Measurements from ENCODE around the gene MICAL2.

MICAL2 gene

DNA sequence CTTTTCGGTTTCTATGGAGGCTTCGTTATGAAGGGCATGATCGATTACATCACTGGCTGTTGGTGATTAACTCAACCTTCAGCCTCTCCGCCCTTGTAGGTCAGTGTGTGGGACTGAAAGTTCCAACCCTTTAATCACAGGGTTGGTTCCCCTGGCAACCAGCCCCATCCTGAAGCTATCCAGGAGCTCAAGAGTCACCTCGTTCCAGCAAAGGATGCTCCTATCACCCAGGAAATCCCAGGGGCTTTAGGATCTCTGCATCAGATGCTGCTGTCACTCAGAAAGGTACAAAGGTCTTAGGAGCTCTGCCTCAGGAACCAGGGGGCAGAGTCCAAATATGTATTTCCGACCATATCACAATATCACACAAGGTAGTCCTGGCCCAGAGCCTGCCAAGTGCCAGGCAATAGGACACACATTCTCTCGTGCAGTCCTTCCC lies 143.5 kb downstream of the MICAL2 start:
- no peak for DNase-seq

DNA sequence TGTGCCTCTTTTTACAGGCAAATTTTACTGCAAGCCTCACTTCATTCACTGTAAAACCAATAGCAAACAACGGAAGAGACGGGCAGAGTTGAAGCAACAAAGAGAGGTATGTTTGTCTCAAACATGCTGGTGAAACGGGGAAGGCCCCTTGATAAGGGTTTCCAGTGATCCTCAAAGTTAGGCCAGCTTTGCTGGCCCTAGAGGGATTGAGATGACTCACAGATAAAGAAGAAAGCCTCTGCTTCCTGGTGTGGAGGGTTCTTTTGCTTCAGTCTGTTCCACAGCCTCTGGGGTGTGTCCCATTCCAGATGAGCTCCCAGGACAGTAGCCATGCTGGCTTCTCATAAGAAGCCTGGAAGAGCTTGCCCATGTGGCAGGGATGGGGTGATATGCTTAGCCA lies 148.1 kb downstream of the MICAL2 start:
- no peak for DNase-seq

DNA sequence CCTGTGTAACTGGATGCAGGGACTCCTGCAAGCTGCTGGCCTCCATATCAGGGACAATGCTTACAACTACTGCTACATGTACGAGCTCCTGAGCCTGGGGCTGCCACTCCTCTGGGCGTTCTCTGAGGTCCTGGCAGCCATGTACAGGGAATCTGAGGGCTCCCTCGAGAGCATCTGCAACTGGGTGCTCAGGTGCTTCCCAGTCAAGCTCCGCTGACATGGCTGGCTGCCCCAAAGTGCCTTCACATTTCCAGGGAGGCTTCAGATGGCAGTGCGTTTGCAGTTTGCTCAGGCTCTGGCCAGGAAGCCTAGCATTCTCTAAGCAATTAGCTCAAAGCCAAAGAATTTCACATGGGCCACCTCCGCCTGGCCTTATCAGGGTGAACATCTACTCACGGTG lies 149.6 kb downstream of the MICAL2 start:
- no peak for DNase-seq

DNA sequence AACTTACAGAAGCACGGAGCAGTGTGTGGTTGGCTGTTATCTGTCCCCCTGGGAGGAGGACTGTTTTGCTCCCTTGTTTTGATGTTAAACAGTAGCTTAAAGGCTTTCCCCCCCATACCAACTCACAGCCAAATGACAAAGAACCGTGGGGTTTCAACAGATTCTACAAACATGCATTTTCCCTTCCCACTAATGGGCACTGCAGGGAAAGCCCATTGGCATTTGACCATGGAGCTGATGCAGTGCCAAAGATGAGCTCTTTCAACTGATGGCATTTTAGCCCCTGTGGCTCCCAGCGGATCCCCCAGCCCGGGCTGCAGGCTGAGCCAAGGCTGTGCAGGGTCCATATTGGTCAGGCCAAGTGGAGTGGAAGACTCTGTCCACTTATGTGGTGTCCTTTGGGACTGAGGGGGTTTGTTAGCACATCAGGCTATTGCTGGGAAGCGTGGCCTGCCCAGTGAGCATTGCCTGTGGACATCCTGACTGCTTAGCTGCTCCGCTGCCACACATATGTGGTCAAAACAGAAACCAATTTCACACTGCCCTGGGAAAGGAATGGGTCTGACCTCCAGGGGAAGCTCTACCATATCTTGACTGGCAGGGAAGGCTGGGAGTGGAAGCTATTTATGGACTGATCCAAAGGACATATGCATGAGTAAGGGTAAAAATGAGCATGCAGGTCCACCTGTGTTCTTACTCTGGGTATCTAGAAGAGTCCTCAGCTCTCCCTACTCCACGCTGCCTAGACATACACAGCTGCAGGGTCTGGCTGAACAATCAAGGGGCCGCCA lies 150.5 kb downstream of the MICAL2 start:
- DNase-seq: no peak

DNA sequence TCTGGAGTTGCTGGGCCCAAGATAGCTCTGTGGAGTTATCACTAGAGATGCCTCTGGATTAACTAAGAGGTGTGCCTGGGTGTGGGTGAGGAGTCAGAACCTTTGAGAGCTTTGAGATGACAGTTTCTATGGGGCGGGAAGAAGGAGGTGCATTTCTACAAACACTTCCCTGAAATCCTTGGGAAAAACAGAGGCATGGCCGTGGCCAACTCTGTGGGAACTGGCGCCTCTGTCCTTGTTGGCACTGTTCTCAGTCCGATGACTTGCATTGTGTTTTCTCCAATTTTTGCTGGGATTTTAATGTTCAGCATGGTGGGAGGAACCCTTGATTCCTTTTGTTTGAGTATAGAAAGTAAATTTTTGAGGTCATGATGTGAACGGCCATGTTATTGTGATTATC lies 151.2 kb downstream of the MICAL2 start:
- DNase-seq: no peak

DNA sequence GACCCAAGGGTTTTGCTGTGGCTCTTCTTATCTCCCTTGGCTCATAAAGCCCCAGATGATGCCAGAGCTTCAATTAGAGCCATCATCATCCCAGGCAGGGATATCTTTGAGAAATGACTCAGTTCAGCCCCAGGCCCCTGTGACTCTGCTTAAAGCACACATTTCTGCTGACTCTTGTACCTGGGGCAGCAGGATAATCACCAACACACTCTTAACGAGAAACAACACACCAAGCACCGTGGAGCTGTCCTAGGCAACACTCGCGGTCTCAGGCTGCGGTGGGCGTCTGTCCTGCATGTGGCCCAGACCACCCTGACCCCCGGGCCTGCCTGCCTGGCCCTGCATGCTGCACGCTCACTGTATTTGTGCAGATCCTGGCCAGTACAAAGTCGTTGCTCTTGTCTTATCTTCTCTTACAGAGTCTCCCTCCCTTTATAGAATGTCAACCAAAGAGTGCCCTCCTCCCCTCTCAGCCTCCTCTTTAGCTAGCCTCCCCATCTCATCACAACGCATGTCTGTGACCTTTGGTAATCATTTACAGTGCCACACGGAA lies 152.8 kb downstream of the MICAL2 start:
- no peak for DNase-seq

DNA sequence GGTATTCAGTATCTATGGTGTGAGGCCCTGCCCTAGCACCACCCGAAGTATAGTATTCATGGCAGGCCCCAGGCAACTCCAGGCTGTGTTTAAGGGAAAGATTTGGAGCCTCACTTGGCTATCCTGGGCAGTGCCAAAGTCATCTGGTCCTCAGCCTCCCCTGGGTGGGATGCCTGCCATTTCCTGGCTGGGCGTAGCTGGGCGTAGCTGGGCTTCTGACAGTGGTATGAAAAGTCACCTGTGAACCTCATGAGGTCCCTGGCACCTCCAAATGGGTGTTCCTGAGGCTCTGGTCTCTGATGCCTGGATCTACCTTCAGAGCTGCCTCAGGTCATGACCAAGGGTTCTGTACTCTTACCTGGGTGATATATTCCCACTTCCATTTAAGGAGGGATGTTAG lies 154.0 kb downstream of the MICAL2 start:
- no peak for DNase-seq

DNA sequence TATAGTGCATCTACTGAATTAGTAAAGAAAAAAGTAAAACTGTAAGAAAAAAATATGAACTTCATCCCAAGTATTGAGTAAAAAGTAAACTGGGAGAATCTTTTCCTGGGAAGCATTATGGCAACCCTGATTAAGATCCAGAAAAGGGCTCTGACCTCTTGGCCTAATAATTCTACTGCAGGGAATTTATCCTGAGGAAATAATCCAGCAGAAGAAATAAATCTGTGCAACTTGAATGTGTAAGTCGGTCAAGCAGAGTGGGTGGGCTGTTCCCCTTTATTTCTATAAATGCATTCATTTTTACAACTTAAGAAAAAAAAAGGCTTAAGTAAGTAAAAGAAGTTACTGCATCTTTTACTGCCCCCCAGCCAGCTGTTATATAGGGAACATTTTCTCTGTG lies 155.7 kb downstream of the MICAL2 start:
- no peak for DNase-seq

DNA sequence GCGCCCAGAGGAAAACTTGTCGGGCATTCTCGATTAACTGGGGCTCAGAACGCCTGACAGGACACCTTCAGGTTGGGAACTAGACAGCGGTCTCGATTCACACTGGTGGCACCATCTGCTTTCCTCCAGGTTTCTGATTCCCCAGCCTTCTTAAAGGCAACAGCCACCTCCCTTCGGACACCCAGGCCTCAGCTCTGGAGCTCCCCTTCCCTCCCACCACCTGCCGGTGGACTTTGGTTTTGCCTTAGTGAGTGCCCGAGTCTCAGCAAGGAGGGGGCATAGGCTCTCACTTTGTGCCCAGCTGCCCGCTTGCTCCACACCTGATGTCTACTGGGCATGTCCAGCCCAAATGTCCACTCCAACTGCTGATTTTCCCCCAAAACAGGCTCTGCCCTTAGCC lies 156.6 kb downstream of the MICAL2 start:
- DNase-seq: no peak

DNA sequence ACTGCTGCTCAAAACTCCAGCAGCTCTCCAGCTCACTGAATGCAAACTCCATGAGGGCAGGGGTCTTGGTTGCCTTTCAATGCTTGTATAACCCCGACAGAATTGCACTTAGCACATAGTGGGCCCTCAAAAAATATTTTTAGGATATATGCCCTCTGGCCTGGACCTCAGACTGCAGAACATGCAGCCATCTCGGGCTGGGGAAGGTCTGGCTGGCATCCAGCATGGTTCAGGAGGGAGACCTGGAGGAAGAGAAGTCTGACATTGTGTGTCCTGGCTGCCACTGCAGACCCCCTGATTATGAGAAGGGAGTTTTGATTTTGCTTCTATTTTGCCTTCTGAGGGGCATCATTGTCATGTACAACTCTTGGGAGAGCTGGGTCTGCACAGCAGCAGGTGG lies 157.5 kb downstream of the MICAL2 start:
- no peak for DNase-seq

DNA sequence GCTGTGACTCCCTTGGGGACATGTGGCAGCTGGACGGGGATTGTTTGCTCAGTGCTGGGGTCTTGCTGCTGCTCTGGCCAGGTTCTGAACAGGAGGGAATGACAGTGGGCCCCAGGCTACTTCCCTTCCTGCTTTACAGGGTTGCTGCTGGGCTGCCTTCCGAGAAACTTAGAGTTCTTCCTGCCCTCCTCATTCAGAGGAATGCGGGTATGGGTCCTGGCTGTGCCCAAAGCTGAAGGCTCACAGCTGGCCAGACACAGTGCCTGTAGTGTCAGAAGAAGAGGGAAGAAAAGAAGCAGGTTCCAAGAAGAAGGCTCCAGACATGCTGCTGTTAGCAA lies 158.7 kb downstream of the MICAL2 start:
- DNase-seq: no peak

DNA sequence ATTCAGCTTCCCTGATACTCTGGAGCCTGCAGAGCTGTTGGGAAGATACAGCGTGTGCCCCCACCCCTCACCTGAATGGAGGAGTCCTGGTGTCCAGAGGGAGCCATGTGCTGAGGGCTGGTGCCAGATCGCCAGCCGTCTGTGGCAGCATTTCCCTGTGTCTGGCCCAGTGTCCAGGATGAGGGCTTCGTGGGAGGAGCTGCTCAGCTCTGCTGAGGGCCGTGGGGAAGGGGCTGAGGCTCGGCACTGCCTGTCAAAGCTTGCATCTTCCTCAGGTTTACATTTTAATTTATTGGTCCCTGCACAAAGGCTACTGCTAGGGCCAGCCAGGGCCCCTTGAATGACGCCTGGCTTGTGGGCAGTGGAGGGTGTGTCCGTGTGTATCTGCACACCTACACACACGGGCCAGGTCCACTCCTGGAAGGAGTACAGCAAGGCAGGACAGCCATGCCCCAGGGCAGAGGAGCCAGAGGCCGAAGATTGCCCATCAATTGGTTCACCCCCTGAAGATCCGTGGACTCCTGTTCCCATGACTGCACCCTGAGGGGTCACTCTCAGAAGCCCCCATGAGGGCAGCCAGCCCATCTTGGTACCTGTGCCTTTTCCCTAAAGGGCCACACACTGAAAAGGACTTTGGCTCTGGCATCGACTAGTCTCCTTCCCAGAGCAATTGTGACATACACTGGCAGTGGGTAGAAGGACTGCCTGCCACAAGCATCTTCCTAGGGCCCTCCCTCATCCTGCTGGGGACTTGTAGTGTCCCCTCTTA lies 159.2 kb downstream of the MICAL2 start:
- DNase-seq: no peak

DNA sequence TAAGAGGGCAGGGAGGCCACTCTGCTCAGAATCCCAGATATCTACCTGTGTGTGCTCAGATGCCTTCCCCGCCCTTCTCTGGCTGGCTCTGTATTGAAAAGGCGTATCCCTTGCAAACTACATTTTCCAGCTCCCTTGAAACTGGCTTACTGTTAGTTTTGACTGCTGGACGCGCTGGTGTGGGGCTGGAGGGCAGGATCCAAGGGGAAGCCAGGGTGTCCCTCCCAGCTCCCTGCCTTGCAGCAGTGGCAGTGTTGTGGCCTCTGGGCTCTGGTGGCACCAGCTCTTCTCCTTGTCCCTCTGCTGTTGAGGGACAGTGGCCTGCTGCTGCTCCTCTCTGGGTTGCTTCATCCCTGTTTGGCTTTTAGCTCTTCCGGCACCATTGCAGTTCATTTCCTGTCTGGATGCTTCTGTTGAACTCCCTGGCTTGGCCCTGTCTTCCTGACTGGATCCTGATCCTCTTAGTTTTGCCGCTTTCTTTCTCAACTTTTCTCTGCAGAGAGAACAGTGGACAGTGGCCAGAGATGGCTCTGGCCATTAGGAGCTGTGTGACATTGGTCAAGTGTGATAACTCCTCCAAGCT lies 159.9 kb downstream of the MICAL2 start:
- no peak for DNase-seq

DNA sequence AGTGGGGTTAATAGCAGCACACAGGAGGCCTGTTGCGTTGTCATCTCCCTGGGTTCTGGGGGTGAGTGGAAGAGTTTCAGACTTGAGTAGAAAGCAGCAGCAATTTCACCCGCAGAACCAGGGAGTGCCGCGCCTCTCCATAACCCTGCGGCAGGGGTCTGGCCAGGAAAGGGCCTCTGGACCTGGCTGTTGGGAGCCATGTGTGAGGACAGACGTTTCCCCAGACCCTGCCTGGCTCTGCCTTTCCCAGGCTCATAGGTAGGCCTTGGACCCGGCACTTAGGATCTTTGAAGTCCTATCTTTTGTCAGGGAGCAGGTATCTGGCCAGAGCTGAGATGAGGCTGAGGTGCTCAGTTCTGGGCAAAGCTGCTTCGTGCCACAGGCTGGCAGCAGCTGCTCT lies 160.4 kb downstream of the MICAL2 start:
- DNase-seq: no peak

DNA sequence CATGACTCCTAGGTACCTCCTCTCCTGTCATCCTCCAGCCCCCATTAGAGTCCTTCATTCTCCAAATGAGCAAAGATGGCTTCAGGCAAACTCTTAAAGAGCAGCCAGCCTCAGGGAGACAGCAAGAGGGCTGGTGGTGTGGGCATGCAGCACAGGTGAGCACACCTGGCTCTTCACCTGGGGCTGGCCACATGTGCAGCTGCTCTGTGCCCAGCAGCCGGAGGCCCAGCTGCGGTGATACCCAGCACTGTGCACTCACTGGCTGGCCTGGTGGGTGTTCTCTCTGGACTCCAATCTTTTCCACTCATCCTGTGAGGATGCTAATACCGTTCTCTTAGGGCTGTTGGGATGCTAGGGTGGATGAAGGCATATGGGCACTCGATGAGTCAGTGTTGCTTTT lies 160.9 kb downstream of the MICAL2 start:
- DNase-seq: no peak

DNA sequence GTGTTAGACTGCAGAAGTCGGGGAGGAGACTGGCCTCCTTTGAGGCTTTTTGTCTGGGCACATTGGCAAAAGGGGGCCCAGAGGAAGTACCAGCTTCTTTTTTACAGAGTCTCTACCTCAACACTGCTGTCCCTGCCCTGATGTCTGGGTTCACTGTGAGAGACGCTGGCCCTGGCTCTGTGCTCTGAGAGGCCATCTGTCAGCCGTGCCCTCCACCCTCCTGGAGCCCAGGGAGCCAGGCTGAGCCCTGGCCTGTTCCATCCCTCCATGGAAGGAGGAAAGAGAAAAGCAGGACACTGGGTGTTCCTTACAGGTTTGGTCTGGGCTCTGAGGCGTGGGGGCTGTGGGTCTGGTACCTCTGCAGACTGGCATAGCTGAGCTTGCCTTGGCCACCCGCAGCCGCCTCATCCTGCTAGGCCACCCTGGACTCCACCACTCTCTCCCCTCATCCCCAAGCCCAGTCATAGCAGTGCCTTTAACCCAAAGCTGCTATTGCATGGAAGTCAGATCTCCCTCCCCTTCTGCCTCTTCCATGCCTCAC lies 161.5 kb downstream of the MICAL2 start:
- no peak for DNase-seq

DNA sequence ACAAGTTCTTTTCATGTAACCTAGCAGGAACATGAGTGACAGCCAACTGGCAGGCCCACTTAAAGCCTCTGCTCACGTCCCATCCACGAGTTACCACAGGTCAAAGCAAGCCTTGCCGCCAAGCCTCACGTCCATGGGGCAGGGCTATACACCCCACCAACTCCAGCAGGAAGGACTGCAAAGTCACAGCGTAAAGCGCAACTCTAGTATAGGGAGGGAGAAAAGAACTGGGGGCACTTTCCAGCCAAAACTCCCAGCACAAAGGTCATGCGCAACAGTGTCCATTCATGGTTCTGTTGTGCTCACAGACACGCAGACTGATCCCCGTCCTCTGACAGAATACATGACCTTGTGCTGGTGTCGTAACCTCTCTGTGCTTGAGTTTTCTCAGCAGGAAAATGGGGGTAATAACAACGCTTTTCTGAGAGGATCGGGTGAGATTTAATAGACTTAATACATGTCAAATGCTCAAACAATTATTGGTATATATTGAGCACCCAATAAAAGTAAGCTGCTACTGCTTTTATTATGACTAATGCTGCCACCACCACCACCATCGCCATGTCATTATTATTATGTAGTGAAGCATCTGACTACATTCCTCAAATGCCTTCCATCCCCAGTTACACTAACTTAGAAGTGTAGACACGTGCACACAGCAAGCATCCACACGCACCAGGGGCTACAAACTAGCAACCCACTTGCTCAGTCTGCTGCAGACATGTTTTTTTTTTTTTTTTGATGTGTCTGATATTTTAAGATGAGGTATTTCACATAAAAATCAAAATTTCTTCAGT lies 162.6 kb downstream of the MICAL2 start:
- DNase-seq: no peak

DNA sequence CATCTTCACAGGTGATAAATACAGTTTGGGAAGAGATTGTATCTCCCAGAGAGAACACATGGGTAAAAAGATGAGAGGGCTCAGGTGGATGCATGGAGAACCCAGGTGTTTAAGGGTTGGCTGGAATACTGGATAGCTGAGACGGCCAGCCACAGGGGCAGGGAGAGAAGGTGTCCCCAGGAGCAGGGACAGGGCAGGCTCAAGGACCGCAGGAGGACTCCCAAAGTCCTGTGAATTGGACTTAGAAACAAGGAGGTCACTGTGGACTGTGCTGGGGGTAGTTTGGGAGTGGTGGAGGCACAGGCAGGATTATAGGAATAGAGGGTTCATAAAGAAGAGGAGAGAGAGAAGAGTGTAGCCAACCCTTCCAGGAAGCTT lies 163.2 kb downstream of the MICAL2 start:
- no peak for DNase-seq

DNA sequence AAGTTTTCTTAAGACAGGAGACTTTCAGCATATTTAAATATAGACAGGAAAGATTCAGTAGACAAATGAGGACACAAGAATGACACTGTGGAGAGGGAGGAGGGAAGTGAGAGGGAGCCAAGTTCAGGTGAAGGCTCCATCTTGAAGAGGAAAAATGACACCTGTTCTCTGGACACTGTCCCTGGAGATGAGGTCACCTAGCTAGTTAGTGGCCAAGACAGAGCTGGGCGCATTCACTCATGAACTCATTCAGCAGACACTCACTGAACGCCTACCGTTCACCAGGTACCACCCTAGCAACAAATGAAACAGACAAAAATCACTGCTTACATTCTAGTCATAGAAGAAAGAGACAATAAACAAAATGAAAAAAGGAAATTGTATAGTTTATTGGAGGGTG lies 163.7 kb downstream of the MICAL2 start:
- DNase-seq: no peak

DNA sequence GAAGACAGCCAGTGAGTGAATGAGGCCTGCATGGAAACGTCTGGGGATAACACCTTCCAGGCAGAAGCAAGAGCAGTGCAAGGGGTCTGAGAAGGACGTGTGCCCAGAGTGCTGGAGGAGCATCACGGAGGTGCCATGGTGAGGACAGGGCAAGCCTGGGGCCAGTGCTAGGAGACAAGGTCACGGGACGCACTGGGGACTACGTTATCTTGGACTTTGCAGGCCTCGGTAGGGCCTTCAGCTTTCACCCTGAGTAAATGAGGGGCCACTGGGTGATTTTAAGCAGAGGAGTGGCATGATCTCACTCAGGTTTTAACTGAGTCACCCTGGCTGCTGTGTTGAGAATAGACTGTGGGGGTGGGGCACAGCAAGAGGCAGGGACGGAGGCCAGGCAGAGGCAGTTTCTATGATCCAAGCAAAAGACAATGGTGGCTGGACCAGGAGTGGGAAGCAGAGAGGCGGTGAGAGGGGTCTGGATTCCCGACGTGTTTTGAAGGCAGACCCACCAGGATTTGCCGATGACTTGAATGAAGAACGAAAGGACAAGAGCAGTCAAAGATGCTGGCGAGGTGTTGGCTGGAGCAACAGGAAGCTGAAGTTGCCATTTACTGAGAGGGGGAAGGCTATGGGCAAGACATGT lies 164.3 kb downstream of the MICAL2 start:
- DNase-seq: no peak

DNA sequence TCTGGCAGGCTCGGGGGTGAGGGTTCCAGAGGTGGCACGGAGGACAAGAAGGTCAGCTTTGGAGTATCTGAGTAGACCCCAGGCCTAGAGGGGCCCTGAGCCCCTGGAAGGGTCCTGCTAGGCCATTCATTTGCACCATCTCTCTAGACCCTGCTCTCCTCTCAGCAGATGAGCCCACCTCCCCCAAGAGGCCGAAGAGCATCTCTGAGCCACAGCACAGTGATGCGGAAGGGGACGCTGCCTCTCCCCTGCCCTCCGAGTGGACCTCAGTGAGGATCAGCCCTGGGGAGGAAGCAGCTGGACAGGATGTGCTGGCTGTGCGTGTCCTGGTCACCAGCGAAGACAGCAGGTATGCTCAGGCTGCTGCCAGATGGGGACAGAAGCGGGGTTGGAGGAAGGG lies 165.4 kb downstream of the MICAL2 start:
- DNase-seq: no peak

DNA sequence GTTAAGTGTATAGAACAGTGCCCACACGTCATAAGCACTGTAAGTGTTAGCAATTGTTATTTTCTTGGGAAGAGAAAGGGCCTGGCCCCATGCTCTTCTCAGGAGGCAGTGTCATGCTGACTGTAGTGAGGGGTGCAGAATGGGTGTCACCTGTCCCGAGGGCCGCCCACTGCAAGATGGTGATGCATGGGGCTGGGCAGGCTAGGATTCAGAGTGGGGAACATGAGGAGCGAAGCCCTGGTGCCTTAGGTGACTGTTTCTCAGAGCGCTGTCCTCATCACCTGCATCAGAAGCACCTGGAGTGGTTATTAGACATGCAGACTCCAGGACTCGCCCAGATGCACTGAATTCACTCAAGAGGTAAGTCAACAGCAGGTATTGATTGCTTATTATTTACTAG lies 166.0 kb downstream of the MICAL2 start:
- no peak for DNase-seq
